K562 (cell line): Measurements from ENCODE around the gene PACSIN1.

ENCODE experiments used
- BRCA1 ChIP-seq, 2 experiments: fragments of 450-650 bp in 1 of 2; sonication (generic) in 1 of 2; formaldehyde crosslinking in 1 of 2; IDR thresholded peaks; 2 replicates each; pipeline versions ENCODE4 v1.5.0 to v1.6.1; 2017 to 2020; ENCODE audit warnings: mild to moderate bottlenecking in 1 of 2, missing genetic modification reagents in 1 of 2
- FOS ChIP-seq: IDR thresholded peaks from 3 replicates; pipeline ENCODE4 v1.6.1; 2011; ENCODE audit not compliant: insufficient read length; ENCODE audit errors: extremely low read depth
- IRF1 ChIP-seq: sonication (generic); formaldehyde crosslinking; IDR thresholded peaks from 2 replicates; pipeline ENCODE4 v1.8.0; 2022; ENCODE audit warnings: missing genetic modification reagents, mild to moderate bottlenecking, borderline replicate concordance
- MTA3 ChIP-seq: fragments of 450-650 bp; formaldehyde crosslinking; IDR thresholded peaks from 2 replicates; pipeline ENCODE4 v1.6.1; 2017; ENCODE audit warnings: mild to moderate bottlenecking, borderline replicate concordance
- POLR2A ChIP-seq: fragments of 450-650 bp; conservative IDR thresholded peaks from 2 replicates; pipeline ENCODE4 v1.6.1; 2016
- RBM34 ChIP-seq: fragments of 200-400 bp; formaldehyde crosslinking; IDR thresholded peaks from 2 replicates; pipeline ENCODE4 v1.6.1; 2018; ENCODE audit warnings: low read length, borderline replicate concordance; ENCODE audit not compliant: insufficient read depth
- SRSF7 ChIP-seq: fragments of 200-400 bp; formaldehyde crosslinking; optimal IDR thresholded peaks from 2 replicates; pipeline ENCODE3; 2017; ENCODE audit warnings: mild to moderate bottlenecking, low read depth, low read length
- THAP7 ChIP-seq: fragments of 250-450 bp; sonication (Bioruptor Pico); IDR thresholded peaks from 2 replicates; pipeline ENCODE4 v1.5.0; 2021
- ZSCAN29 ChIP-seq: fragments of 450-650 bp; IDR thresholded peaks from 2 replicates; pipeline ENCODE4 v1.6.1; 2017
- TF ChIP-seq, protein P1 (sequence below), 3 experiments: IDR thresholded peaks in 2 of 3; conservative IDR thresholded peaks in 1 of 3; 2 replicates each; pipeline ENCODE4 v1.5.1; 2011 to 2012; ENCODE audit warnings: low read length in 3 of 3, mild to moderate bottlenecking in 3 of 3, control low read depth in 2 of 3, improper control_type of control experiment in 1 of 3, inconsistent platforms in 1 of 3, low read depth in 1 of 3, mixed read lengths in 1 of 3, moderate library complexity in 1 of 3; ENCODE audit not compliant: insufficient read depth in 2 of 3

DNA sequence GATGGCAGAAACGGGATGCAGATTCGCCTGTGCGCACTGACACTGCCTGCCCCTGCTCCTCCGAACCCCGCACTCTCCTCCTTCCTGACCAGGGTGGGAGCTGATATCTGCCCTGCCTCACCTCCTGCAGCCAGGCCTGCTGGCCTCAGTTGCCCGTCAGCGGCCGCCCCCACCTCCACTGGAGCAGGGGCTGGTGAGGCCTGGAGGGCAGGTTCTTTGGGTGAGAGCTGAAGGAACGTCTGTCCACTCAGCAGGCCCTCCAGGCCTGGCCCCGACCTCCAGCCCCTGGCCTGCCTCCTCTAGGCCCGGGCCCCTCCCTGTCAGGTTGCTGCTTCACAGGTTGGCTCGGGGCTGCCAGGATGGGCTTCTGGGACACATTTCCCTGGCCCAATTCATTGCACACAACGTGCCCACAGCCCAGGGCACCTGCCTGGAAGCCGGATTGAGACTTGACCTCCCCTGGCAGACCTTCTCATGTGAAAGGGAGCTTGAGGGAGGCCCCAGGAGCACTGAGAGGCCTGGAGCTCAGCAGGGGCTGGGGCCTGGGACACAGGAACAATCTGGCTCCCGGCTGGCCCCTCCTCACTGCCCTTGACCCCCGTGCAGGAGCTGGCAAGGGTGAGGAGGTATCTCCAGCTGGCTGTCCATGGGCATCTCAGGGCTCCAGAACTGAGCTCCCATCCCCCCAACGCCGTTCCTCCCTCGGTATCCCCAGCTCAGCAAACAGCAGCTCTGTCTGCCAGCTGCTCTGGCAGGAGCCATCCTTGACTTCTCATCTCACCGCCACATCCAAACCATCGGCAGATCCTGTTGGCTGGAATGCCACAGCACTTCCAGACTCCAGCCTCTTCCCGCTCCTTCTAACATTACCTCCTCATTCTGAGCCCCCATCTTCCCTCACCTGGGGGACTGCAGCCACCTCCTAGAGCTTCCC, 50.8 kb downstream of the PACSIN1 start:
- TF ChIP-seq, protein P1, sequence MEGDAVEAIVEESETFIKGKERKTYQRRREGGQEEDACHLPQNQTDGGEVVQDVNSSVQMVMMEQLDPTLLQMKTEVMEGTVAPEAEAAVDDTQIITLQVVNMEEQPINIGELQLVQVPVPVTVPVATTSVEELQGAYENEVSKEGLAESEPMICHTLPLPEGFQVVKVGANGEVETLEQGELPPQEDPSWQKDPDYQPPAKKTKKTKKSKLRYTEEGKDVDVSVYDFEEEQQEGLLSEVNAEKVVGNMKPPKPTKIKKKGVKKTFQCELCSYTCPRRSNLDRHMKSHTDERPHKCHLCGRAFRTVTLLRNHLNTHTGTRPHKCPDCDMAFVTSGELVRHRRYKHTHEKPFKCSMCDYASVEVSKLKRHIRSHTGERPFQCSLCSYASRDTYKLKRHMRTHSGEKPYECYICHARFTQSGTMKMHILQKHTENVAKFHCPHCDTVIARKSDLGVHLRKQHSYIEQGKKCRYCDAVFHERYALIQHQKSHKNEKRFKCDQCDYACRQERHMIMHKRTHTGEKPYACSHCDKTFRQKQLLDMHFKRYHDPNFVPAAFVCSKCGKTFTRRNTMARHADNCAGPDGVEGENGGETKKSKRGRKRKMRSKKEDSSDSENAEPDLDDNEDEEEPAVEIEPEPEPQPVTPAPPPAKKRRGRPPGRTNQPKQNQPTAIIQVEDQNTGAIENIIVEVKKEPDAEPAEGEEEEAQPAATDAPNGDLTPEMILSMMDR (IDR thresholded peaks at IDR 0.05 in 2 of 3, conservative IDR thresholded peaks at IDR 0.05 in 1 of 3; ENCODE audit: insufficient read depth in 2 of 3, low read depth in 1 of 3, low read length in 3 of 3), result no peak
- TF ChIP-seq POLR2A (no peak), FOS (no peak), IRF1 (CRISPR knock-in tag) (no peak), THAP7 (no peak), MTA3 (no peak), SRSF7 (no peak), ZSCAN29 (no peak), RBM34 (no peak), BRCA1 (IDR thresholded peaks at IDR 0.05) (no peak), BRCA1 (CRISPR knock-in tag; IDR thresholded peaks at IDR 0.05) (no peak)
